DND-41 (cell line): ENCODE data around the gene CLDN11.

ENCODE experiments used
- ATAC-seq: fragments of 200-7000 bp; cut with Tn5 transposase; 3 replicates; pipeline ENCODE4 v1.9.1; 2021; ENCODE audit warnings: low read depth; ENCODE audit not compliant: insufficient read depth
- DNase-seq: peaks from one replicate; pipeline ENCODE4 v3.0.0-alpha.2; 2020
- H2AFZ ChIP-seq: 2 replicates; pipeline ENCODE4 v1.6.0; 2012; ENCODE audit warnings: low read depth, low read length
- H3K27ac ChIP-seq: 2 replicates; pipeline ENCODE4 v1.5.1; 2012; ENCODE audit warnings: low read length, inconsistent platforms
- H3K27me3 ChIP-seq: fragments of 200-600 bp; sonication (generic); 2 replicates; pipeline ENCODE4 v1.6.0; 2012; ENCODE audit warnings: low read length, mild to moderate bottlenecking, inconsistent platforms; ENCODE audit not compliant: insufficient read depth, poor library complexity
- H3K36me3 ChIP-seq: 2 replicates; pipeline ENCODE4 v1.5.1; 2012; ENCODE audit warnings: low read length, inconsistent platforms; ENCODE audit not compliant: insufficient read depth
- H3K4me1 ChIP-seq: 2 replicates; pipeline ENCODE4 v1.5.1; 2012; ENCODE audit warnings: mild to moderate bottlenecking, low read length; ENCODE audit not compliant: insufficient read depth
- H3K4me2 ChIP-seq: 2 replicates; pipeline ENCODE4 v1.6.0; 2012; ENCODE audit warnings: mild to moderate bottlenecking, moderate library complexity, low read length, inconsistent platforms; ENCODE audit not compliant: insufficient read depth
- H3K4me3 ChIP-seq, 2 experiments: fragments of 200-600 bp in 1 of 2; shearing (Covaris generic) in 1 of 2; 2 replicates each; pipeline ENCODE4 v1.5.1; 2012 to 2016; ENCODE audit warnings: inconsistent platforms in 2 of 2, low read length in 2 of 2, mild to moderate bottlenecking in 2 of 2, low read depth in 1 of 2, moderate library complexity in 1 of 2
- H3K79me2 ChIP-seq: 2 replicates; pipeline ENCODE4 v1.6.0; 2012; ENCODE audit warnings: low read length, inconsistent platforms; ENCODE audit not compliant: insufficient read depth
- H3K9ac ChIP-seq: 2 replicates; pipeline ENCODE4 v1.6.0; 2012; ENCODE audit warnings: low read depth, mild to moderate bottlenecking, inconsistent platforms, low read length, moderate library complexity
- H3K9me3 ChIP-seq: 2 replicates; pipeline ENCODE4 v1.5.1; 2012; ENCODE audit warnings: low read length, moderate library complexity, mild to moderate bottlenecking, inconsistent platforms; ENCODE audit not compliant: insufficient read depth, severe bottlenecking
- H4K20me1 ChIP-seq: 2 replicates; pipeline ENCODE4 v1.6.0; 2012; ENCODE audit warnings: low read length; ENCODE audit not compliant: insufficient read depth
- EZH2 ChIP-seq: IDR thresholded peaks from 3 replicates; pipeline ENCODE4 v1.6.1; 2012; ENCODE audit warnings: borderline replicate concordance, low read depth, mild to moderate bottlenecking, moderate library complexity, low read length, inconsistent platforms; ENCODE audit not compliant: severe bottlenecking
- TF ChIP-seq, protein P1 (sequence below): IDR thresholded peaks from 2 replicates; pipeline ENCODE4 v1.5.1; 2012; ENCODE audit warnings: borderline replicate concordance, low read length, moderate library complexity, mild to moderate bottlenecking; ENCODE audit not compliant: poor library complexity, severe bottlenecking; ENCODE audit errors: extremely low read depth

Gene CLDN11

DNA sequence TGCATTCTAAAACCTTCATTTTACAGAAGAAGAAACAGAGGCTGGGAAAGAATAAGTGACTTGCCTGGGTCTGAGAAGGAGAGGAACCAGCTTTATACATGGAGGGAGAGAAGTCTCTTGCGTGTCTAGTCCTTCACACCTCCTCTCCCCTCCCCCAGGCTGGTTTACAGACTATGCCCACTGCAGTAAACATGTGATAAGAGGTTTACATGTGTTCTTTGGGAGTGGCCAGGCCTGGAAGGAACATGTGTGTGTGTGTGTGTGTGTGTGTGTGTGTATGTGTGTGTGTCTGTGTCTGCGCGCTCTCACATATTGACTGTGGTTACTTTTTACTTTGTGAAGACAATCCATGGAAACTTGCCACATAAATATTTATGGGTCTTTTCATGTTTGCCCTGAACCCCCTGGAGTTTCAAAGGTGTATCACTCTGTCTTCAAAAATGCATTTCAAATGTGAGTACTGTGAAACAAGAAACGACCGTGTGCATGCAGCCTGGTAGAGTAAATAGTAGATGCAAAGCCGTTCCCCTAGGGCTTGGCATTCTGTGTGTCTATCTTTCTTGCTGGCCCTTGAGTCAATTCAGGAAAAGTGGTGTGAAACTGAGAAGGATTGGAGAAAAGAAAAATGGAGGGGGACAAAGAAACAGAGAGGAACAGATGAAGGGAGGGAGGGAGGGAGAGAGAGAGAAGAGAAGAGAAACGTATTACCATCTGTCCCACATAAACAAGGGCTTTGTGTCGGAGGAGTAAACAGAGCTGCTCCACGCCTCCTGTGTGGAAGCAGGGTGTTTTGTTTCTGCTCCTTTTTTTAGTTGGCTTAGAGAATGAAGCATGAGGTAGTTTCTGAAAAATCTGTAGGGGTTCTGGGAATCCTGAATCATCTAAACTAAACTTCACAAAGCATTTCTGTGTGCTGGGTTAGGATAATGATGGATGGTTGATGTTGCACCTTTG is 51.7 kb downstream of the CLDN11 start:
- H3K4me2 ChIP-seq = no peak overlapping the region
- no peak for TF ChIP-seq EZH2
- TF ChIP-seq, protein P1, sequence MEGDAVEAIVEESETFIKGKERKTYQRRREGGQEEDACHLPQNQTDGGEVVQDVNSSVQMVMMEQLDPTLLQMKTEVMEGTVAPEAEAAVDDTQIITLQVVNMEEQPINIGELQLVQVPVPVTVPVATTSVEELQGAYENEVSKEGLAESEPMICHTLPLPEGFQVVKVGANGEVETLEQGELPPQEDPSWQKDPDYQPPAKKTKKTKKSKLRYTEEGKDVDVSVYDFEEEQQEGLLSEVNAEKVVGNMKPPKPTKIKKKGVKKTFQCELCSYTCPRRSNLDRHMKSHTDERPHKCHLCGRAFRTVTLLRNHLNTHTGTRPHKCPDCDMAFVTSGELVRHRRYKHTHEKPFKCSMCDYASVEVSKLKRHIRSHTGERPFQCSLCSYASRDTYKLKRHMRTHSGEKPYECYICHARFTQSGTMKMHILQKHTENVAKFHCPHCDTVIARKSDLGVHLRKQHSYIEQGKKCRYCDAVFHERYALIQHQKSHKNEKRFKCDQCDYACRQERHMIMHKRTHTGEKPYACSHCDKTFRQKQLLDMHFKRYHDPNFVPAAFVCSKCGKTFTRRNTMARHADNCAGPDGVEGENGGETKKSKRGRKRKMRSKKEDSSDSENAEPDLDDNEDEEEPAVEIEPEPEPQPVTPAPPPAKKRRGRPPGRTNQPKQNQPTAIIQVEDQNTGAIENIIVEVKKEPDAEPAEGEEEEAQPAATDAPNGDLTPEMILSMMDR = no peak
- H3K27me3 ChIP-seq = peaks cover 14% of the 10 kb centered on the region
- no peaks in the 10 kb centered on the region for H3K9me3 ChIP-seq
- no peak overlapping the region for H3K4me3 ChIP-seq
- DNase-seq (no peak), ATAC-seq (no peak)
- H3K36me3 ChIP-seq = no peaks in the 10 kb centered on the region
- H2AFZ ChIP-seq = no peak overlapping the region
- H4K20me1 ChIP-seq = no peaks in the 10 kb centered on the region
- no peaks in the 10 kb centered on the region for H3K4me1 ChIP-seq
- no peaks in the 10 kb centered on the region for H3K79me2 ChIP-seq
- no peak overlapping the region for H3K27ac ChIP-seq
- H3K9ac ChIP-seq = no peak overlapping the region

DNA sequence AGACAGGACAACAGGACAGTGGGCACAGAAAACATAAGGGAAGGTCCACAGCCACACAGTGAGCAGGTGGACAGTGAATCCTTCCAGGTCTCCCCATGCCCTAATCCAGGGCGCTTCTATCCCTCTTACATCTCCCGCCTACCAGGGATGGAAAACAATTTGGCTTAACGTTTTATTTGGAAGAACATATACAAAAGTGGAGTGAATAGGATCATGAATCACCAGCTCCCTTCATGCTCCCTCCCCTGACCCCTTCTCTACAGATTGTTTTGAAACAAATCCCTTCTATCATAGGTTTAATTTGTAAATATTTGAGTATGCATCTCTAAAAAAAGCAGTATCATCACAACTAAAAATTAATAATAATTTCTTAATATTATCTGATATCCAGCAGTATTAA is 52.5 kb downstream of the CLDN11 start:
- no peak for ATAC-seq
- Histone ChIP-seq H4K20me1 (no peaks in the 10 kb centered on the region), H3K79me2 (no peaks in the 10 kb centered on the region), H3K9ac (no peak overlapping the region), H3K27ac (no peak overlapping the region), H3K4me3 (no peak overlapping the region), H3K4me2 (no peak overlapping the region), H3K9me3 (no peaks in the 10 kb centered on the region), H3K27me3 (peaks cover 13% of the 10 kb centered on the region), H2AFZ (no peak overlapping the region), H3K4me1 (no peaks in the 10 kb centered on the region), H3K36me3 (no peaks in the 10 kb centered on the region)
- no peak for DNase-seq
- TF ChIP-seq, protein P1 = no peak
- TF ChIP-seq EZH2 = no peak

GRCh38 chr3:170473358-170473757 is 54.7 kb downstream of the CLDN11 start:
- H3K9ac ChIP-seq = no peak overlapping the region
- no peak for ATAC-seq
- no peak overlapping the region for H3K4me3 ChIP-seq
- no peak overlapping the region for H2AFZ ChIP-seq
- H3K4me1 ChIP-seq = no peaks in the 10 kb centered on the region
- TF ChIP-seq, protein P1 = no peak
- no peak for TF ChIP-seq EZH2
- no peaks in the 10 kb centered on the region for H3K9me3 ChIP-seq
- H3K79me2 ChIP-seq = no peaks in the 10 kb centered on the region
- no peaks in the 10 kb centered on the region for H3K36me3 ChIP-seq
- no peaks in the 10 kb centered on the region for H4K20me1 ChIP-seq
- DNase-seq = no peak
- peaks cover 13% of the 10 kb centered on the region for H3K27me3 ChIP-seq
- H3K27ac ChIP-seq = no peak overlapping the region
- no peak overlapping the region for H3K4me2 ChIP-seq
